HEK293 (cell line): ENCODE measurements around the gene HIF1A.

ENCODE experiments used
- GLIS1 ChIP-seq: fragments of 450-650 bp; formaldehyde crosslinking; IDR thresholded peaks from 2 replicates; pipeline ENCODE4 v1.5.1; 2016; ENCODE audit warnings: missing biosample characterization, missing genetic modification characterization
- HOXA7 ChIP-seq: sonication (generic); formaldehyde crosslinking; IDR thresholded peaks from 2 replicates; pipeline ENCODE4 v1.8.1; 2022; ENCODE audit warnings: missing genetic modification reagents, borderline replicate concordance
- KLF7 ChIP-seq: fragments of 450-650 bp; formaldehyde crosslinking; IDR thresholded peaks from 2 replicates; pipeline ENCODE4 v1.5.1; 2016; ENCODE audit warnings: missing biosample characterization, missing genetic modification characterization, borderline replicate concordance
- RBAK ChIP-seq: fragments of 450-650 bp; formaldehyde crosslinking; IDR thresholded peaks from 2 replicates; pipeline ENCODE4 v1.5.1; 2016; ENCODE audit warnings: missing biosample characterization, missing genetic modification characterization
- SCRT2 ChIP-seq: fragments of 450-650 bp; formaldehyde crosslinking; IDR thresholded peaks from 2 replicates; pipeline ENCODE4 v1.5.1; 2016; ENCODE audit warnings: missing biosample characterization, missing genetic modification characterization
- ZBTB1 ChIP-seq: fragments of 450-650 bp; formaldehyde crosslinking; IDR thresholded peaks from 2 replicates; pipeline ENCODE4 v1.5.1; 2016; ENCODE audit warnings: missing biosample characterization, missing genetic modification characterization
- ZBTB26 ChIP-seq: fragments of 450-650 bp; formaldehyde crosslinking; optimal IDR thresholded peaks from 2 replicates; pipeline ENCODE3; 2016; ENCODE audit warnings: missing biosample characterization, mild to moderate bottlenecking, missing genetic modification characterization
- ZBTB44 ChIP-seq: fragments of 450-650 bp; IDR thresholded peaks from 2 replicates; pipeline ENCODE4 v1.5.1; 2018; ENCODE audit warnings: missing biosample characterization, mild to moderate bottlenecking, missing genetic modification characterization
- ZBTB6 ChIP-seq: fragments of 450-650 bp; formaldehyde crosslinking; IDR thresholded peaks from 2 replicates; pipeline ENCODE4 v1.5.1; 2017; ENCODE audit warnings: missing biosample characterization, missing genetic modification characterization
- ZEB2 ChIP-seq: fragments of 450-650 bp; formaldehyde crosslinking; IDR thresholded peaks from 2 replicates; pipeline ENCODE4 v1.5.1; 2016; ENCODE audit warnings: missing biosample characterization, missing genetic modification characterization
- ZNF138 ChIP-seq: fragments of 450-650 bp; formaldehyde crosslinking; IDR thresholded peaks from 2 replicates; pipeline ENCODE4 v1.5.1; 2016; ENCODE audit warnings: missing biosample characterization, missing genetic modification characterization, borderline replicate concordance
- ZNF146 ChIP-seq: fragments of 450-650 bp; formaldehyde crosslinking; IDR thresholded peaks from 2 replicates; pipeline ENCODE4 v1.5.1; 2016; ENCODE audit warnings: missing biosample characterization, missing genetic modification characterization
- ZNF174 ChIP-seq: fragments of 450-650 bp; formaldehyde crosslinking; IDR thresholded peaks from 2 replicates; pipeline ENCODE4 v1.5.0; 2017; ENCODE audit warnings: missing biosample characterization, mild to moderate bottlenecking, missing genetic modification characterization
- ZNF211 ChIP-seq: fragments of 450-650 bp; formaldehyde crosslinking; IDR thresholded peaks from 2 replicates; pipeline ENCODE4 v1.5.1; 2016; ENCODE audit warnings: low read depth, missing biosample characterization, missing genetic modification characterization
- ZNF214 ChIP-seq: fragments of 450-650 bp; formaldehyde crosslinking; IDR thresholded peaks from 2 replicates; pipeline ENCODE4 v1.5.1; 2017; ENCODE audit warnings: missing biosample characterization, mild to moderate bottlenecking, missing genetic modification characterization, borderline replicate concordance
- ZNF221 ChIP-seq: fragments of 450-650 bp; formaldehyde crosslinking; IDR thresholded peaks from 2 replicates; pipeline ENCODE4 v1.5.1; 2017; ENCODE audit warnings: missing biosample characterization, missing genetic modification characterization, borderline replicate concordance
- ZNF266 ChIP-seq: fragments of 450-650 bp; formaldehyde crosslinking; IDR thresholded peaks from 2 replicates; pipeline ENCODE4 v1.5.1; 2016; ENCODE audit warnings: missing biosample characterization, missing genetic modification characterization, low read depth
- ZNF324 ChIP-seq: fragments of 450-650 bp; formaldehyde crosslinking; IDR thresholded peaks from 2 replicates; pipeline ENCODE4 v1.5.1; 2016; ENCODE audit warnings: missing biosample characterization, missing genetic modification characterization
- ZNF341 ChIP-seq: fragments of 450-650 bp; formaldehyde crosslinking; IDR thresholded peaks from 2 replicates; pipeline ENCODE4; 2016; ENCODE audit warnings: low read depth, missing biosample characterization, missing genetic modification characterization
- ZNF426 ChIP-seq: fragments of 450-650 bp; formaldehyde crosslinking; IDR thresholded peaks from 2 replicates; pipeline ENCODE4 v1.5.1; 2017; ENCODE audit warnings: missing biosample characterization, missing genetic modification characterization, mild to moderate bottlenecking, inconsistent platforms, moderate library complexity
- ZNF48 ChIP-seq: fragments of 450-650 bp; formaldehyde crosslinking; IDR thresholded peaks from 2 replicates; pipeline ENCODE4 v1.5.1; 2016; ENCODE audit warnings: missing biosample characterization, missing genetic modification characterization
- ZNF621 ChIP-seq: fragments of 450-650 bp; formaldehyde crosslinking; IDR thresholded peaks from 2 replicates; pipeline ENCODE4 v1.5.1; 2017; ENCODE audit warnings: missing biosample characterization, missing genetic modification characterization
- ZNF626 ChIP-seq: fragments of 450-650 bp; sonication (Bioruptor Pico); formaldehyde crosslinking; IDR thresholded peaks from 2 replicates; pipeline ENCODE4 v1.5.1; 2018; ENCODE audit warnings: missing biosample characterization, missing genetic modification characterization, inconsistent platforms
- ZNF777 ChIP-seq: fragments of 450-650 bp; formaldehyde crosslinking; IDR thresholded peaks from 2 replicates; pipeline ENCODE4 v1.5.1; 2017; ENCODE audit warnings: missing biosample characterization, missing genetic modification characterization, borderline replicate concordance
- ZSCAN30 ChIP-seq: fragments of 450-650 bp; IDR thresholded peaks from 2 replicates; pipeline ENCODE4 v1.5.1; 2018; ENCODE audit warnings: missing biosample characterization, mild to moderate bottlenecking, missing genetic modification characterization, moderate library complexity
- TF ChIP-seq, protein P1 (sequence below): fragments of 450-650 bp; formaldehyde crosslinking; IDR thresholded peaks from 2 replicates; pipeline ENCODE4 v1.5.1; 2016; ENCODE audit warnings: missing biosample characterization, missing genetic modification characterization
- TF ChIP-seq, protein P2 (sequence below): fragments of 450-650 bp; formaldehyde crosslinking; IDR thresholded peaks from 2 replicates; pipeline ENCODE4 v1.5.1; 2016; ENCODE audit warnings: missing biosample characterization, missing genetic modification characterization
- TF ChIP-seq, protein P3 (sequence below): fragments of 450-650 bp; formaldehyde crosslinking; IDR thresholded peaks from 2 replicates; pipeline ENCODE4 v1.5.1; 2016; ENCODE audit warnings: missing biosample characterization, missing genetic modification characterization
- TF ChIP-seq, protein P4 (sequence below): fragments of 450-650 bp; formaldehyde crosslinking; IDR thresholded peaks from 2 replicates; pipeline ENCODE4 v1.5.1; 2016; ENCODE audit warnings: missing biosample characterization, missing genetic modification characterization

HIF1A gene

GRCh38 chr14:61695695-61696527 lies 598 bp downstream of the HIF1A start (continued):
- TF ChIP-seq ZEB2 (0 out of 2 replicates have a peak, but pooled peaks have one; percentile 33), ZBTB6 (tag by site-specific recombination) (no peak), ZNF777 (tag by site-specific recombination) (no peak), ZNF426 (tag by site-specific recombination) (no peak), ZNF621 (tag by site-specific recombination) (no peak), ZNF324 (tag by site-specific recombination) (peak; percentile 5; the same call in 1 of the 2 replicates), GLIS1 (peak; percentile 61), ZNF211 (tag by site-specific recombination) (no peak), SCRT2 (tag by site-specific recombination) (no peak), ZNF214 (tag by site-specific recombination) (no peak), ZNF138 (tag by site-specific recombination) (no peak), ZNF626 (no peak), KLF7 (tag by site-specific recombination) (no peak), ZBTB44 (tag by site-specific recombination) (no peak), ZNF266 (tag by site-specific recombination) (no peak), HOXA7 (CRISPR knock-in tag) (no peak), ZNF48 (tag by site-specific recombination) (no peak), ZBTB26 (peak; percentile 77), ZNF221 (no peak), RBAK (tag by site-specific recombination) (no peak), ZBTB1 (no peak), ZNF174 (tag by site-specific recombination) (no peak), ZNF341 (tag by site-specific recombination) (no peak; the same call in 1 of the 2 replicates), ZSCAN30 (peak; percentile 22; the same call in 1 of the 2 replicates), ZNF146 (tag by site-specific recombination) (no peak)
- TF ChIP-seq, protein P1, sequence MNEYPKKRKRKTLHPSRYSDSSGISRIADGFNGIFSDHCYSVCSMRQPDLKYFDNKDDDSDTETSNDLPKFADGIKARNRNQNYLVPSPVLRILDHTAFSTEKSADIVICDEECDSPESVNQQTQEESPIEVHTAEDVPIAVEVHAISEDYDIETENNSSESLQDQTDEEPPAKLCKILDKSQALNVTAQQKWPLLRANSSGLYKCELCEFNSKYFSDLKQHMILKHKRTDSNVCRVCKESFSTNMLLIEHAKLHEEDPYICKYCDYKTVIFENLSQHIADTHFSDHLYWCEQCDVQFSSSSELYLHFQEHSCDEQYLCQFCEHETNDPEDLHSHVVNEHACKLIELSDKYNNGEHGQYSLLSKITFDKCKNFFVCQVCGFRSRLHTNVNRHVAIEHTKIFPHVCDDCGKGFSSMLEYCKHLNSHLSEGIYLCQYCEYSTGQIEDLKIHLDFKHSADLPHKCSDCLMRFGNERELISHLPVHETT (tag by site-specific recombination) = no peak; the same call in 1 of the 2 replicates
- TF ChIP-seq, protein P2, sequence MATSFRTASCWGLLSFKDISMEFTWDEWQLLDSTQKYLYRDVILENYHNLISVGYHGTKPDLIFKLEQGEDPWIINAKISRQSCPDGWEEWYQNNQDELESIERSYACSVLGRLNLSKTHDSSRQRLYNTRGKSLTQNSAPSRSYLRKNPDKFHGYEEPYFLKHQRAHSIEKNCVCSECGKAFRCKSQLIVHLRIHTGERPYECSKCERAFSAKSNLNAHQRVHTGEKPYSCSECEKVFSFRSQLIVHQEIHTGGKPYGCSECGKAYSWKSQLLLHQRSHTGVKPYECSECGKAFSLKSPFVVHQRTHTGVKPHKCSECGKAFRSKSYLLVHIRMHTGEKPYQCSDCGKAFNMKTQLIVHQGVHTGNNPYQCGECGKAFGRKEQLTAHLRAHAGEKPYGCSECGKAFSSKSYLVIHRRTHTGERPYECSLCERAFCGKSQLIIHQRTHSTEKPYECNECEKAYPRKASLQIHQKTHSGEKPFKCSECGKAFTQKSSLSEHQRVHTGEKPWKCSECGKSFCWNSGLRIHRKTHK (tag by site-specific recombination) = no peak
- TF ChIP-seq, protein P3, sequence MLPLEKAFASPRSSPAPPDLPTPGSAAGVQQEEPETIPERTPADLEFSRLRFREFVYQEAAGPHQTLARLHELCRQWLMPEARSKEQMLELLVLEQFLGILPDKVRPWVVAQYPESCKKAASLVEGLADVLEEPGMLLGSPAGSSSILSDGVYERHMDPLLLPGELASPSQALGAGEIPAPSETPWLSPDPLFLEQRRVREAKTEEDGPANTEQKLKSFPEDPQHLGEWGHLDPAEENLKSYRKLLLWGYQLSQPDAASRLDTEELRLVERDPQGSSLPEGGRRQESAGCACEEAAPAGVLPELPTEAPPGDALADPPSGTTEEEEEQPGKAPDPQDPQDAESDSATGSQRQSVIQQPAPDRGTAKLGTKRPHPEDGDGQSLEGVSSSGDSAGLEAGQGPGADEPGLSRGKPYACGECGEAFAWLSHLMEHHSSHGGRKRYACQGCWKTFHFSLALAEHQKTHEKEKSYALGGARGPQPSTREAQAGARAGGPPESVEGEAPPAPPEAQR (tag by site-specific recombination) = no peak
- TF ChIP-seq, protein P4, sequence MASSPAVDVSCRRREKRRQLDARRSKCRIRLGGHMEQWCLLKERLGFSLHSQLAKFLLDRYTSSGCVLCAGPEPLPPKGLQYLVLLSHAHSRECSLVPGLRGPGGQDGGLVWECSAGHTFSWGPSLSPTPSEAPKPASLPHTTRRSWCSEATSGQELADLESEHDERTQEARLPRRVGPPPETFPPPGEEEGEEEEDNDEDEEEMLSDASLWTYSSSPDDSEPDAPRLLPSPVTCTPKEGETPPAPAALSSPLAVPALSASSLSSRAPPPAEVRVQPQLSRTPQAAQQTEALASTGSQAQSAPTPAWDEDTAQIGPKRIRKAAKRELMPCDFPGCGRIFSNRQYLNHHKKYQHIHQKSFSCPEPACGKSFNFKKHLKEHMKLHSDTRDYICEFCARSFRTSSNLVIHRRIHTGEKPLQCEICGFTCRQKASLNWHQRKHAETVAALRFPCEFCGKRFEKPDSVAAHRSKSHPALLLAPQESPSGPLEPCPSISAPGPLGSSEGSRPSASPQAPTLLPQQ (tag by site-specific recombination) = peak; percentile 52
